GM18505 (cell line): ENCODE data around the gene PCK1.

Experiments
- ATAC-seq: cut with Tn5 transposase; IDR thresholded peaks from one replicate; pipeline ENCODE4 v1.9.1; 2021; ENCODE audit not compliant: unreplicated experiment
- POLR2A ChIP-seq: IDR thresholded peaks from 4 replicates; pipeline ENCODE4 v1.6.1; 2011; ENCODE audit warnings: borderline replicate concordance; ENCODE audit not compliant: insufficient read depth, insufficient read length; ENCODE audit errors: extremely low read depth

PCK1 gene

DNA sequence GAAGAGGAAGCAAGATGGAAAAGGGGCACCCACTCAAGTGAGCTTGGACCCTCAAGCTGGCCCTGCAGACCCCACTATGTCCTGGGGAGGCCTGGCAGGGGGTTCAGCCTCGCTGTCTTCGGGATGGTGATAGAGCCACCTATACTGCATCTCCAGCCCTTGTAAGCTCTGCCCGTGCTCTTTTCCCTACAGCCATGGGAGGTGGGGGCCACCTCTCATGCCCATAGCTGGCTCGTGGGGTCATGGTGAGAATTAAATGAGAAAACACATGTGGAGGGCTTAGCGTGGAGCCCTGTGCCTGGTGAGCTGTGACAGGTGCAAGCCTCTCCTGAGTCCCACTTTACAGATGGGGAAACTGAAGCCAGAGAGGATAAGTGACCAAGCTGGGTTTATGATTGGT, 27.7 kb downstream of the PCK1 start:
- ATAC-seq: no peak
- no peak for TF ChIP-seq POLR2A

DNA sequence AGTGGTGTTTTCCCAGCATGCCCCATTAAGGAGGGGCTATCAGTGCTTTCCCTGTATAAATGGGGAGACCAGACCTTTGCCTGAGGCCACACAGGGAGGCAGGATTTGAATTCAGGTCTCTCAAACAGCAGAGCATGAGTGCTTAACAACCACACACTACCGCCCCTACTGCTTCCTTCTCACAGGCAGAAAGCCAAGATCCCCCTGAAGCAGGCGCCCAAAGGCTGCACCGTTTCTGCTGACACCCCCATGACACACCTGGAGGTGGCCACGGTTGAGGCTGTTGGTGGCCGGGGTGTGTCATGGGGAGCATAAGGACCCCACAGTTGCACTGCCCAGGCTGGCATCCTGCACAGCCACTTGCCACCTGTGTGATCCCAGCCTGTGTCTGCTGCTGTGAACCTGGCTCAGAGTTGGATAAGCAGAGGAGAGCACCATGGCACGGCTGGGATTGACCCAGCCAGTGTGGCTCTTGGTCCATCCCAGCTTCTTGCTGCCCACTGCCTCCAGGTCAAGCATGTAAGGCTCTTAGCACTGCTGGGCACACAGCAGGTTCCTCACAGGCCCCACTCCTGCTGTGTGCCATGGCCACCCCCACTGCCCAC, 28.3 kb downstream of the PCK1 start:
- ATAC-seq: no peak
- no peak for TF ChIP-seq POLR2A

DNA sequence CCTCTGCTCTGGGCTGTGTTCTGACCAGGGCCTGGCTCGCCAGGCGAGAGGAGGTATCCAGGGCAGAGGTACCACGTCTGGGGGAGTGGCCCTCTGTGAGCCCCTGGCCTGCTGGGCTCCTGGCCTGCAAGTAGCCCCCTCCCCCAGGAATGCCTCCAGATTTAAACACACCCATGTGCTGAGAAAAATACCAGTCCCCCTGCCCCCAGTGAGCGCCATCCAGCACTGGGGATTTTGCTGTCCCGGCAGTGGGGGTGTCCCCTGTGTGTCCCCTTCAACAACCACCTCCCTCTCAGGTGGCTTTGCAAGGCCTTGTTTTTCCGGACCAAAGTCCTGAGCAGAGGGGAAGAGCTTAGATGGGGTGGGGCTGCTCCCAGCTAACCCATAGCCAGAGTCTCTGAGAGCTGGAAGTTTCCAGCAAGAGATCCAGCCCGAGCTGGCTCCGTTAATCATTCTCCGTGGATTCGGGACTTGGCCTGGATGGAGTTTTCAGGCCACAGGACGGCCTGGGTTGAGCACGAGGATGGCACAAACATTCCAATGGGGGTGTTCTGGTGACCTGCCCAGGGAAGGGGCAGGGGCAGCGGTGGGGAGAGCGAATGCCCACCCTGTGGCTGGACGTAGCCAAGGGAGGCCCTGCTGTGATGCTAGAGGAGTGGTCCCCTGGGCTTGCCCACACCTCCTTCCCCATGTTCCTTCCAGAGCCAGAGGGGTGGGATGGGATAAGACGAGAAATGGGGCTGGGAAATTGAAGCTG, 29.0 kb downstream of the PCK1 start:
- ATAC-seq: no peak
- no peak for TF ChIP-seq POLR2A

DNA sequence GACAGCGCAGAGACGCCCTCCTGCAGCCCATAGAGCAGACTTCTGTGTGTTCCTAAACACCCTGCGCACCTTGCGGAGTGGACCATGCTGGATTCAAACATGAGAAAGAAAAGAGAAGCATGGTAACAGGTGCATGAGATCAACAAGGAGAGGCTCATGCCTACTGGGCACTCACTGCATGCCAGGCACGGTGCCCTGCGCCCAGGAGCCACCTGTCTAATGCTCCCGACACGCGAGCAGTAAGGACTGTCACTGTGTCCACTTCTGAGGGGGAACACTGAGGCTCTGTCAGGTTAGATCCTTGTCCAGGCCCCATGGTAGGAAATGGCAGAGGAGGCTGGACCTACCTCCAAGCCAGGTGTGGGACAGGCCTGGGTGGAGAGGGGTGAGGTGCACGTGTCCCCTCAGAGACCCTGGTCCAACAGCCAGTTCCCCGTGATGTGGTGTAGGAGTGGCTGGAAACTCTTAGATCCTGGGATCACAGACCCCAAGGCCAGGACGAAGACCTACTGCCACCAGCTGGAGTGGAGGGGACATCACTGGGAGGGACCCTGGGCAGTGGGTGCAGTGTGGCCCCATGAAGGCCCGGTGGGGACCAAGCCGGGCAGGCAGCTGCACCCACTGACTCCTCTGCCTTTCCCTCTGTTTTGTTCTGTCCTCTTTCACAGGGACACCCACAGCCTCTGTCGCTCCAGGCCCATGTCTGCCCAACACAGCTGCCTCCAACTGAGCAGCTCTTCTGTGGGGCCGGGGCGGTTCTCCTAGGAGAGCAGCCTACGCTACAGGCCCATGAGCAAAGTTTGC, 29.8 kb downstream of the PCK1 start:
- TF ChIP-seq POLR2A: no peak
- ATAC-seq: no peak

DNA sequence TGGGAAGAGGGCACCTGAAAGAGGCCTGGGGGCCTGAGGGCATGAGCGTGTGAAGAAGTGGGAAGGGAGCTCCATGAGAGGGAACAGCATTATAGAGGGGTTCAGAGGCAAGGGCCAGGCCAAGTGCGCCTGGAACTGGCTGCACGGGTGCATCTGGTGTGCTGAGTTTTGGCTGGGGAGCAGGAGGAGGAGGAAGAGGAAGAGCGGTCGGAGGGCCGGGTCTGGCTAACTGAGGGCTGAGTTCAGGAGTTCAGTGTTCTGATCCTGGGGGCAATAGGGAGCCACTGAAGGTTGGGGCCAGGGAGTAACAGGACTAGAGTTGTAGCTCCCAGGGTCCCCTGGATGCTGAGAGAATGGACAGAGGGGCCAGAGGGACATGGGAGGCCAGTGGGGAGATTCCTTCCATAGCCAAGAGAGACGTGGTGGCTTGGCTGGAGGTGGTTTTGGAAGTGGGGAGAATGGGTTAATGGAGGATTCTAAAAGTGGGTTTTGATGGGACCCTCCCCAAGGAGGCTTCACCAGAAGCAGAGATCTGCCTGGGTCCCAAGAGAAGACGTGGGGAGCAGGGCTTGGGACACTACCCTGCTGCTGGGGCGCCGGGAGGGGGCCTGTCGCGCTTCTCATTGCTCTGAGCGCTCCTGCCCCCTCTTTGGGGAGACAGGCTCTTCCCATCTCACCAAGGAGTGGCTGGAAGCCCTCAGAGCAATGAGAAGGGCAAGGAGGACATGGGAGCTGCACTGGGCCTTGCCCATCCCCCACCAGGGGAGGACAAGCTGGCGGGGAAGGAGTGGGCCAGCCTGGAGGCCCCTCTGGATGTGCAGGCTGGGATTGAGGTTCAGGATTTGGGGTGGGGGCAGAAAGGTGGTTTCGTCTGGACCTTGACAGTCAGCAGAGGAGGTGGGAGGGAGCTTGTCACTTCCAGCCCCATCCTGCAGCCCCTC, 30.6 kb downstream of the PCK1 start:
- no peak for ATAC-seq
- TF ChIP-seq POLR2A: no peak

DNA sequence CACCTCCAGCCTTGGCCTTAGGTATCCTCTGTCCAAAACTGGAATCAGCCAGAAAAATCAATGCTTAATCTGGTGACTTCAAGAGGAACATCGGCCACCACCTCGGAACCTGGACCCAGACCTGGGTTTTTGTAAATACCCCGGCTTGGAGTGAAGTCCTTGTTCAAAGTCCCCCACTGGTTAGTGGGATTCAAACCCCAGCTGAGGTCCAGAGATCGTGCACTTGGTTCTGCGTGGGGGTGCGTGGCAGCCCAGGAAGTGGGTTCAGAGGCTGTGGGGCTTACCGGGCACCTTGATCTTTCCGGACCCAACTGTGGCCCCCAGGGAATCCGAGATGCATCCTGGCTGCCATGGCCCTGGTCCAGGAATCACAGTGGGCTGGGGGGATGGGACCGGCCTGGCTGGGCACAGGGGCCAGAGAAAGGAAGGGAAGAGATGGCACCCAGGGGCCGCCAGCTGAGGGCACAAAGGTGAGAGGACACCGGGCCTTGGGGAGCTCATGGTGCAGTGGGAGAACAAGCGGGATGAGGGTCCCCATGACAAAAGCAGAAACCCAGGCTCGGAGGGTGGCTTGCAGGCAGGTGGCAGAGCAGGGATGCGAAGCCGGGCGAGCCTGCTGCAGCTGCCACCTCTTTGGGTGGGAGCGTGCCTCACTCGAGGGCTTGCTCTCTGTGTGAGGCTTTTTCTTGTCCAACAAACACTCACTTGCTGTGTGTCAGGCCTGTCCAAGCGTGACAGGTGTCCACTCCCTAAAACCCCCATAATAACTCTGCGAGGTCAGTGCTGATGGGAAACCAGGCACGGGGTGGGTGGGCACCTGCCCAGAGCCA, 31.6 kb downstream of the PCK1 start:
- TF ChIP-seq POLR2A: no peak
- ATAC-seq: no peak

DNA sequence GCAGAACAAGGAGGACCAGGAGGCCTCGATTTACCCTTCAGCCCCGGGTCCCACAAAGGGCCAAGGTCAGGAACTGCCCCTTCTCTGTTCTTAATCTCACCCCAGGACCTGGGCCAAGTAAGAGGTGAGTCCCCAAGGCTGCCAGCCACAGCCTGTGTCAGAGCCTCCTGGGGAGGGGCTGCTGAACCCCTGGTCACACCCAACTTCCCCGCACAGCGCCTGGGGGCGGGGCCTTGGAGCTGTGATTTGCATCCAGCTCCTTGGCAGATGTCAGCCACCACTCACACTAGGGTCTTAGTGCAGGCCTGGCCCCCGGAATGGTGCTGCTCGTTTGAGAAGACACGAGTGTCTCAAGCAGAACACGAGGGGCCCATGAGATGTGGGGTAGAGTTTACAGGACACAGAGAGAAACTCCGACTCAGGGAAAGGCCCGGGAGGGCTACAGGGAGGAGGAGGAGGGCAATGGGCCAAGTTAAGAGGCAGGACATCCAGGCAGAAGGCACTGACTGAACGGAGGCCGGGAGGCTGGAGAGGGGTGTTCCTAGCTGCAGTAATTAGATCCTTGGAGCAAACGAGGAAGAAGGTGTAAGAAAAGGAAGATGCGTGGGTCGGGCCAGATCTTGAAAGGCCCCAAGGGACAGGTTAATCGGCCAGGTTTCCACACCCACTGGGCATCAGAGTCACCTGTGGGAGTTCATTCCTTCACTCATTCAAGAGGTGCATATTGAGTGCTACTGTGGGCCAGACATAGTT, 32.4 kb downstream of the PCK1 start:
- TF ChIP-seq POLR2A: no peak
- ATAC-seq: no peak

DNA sequence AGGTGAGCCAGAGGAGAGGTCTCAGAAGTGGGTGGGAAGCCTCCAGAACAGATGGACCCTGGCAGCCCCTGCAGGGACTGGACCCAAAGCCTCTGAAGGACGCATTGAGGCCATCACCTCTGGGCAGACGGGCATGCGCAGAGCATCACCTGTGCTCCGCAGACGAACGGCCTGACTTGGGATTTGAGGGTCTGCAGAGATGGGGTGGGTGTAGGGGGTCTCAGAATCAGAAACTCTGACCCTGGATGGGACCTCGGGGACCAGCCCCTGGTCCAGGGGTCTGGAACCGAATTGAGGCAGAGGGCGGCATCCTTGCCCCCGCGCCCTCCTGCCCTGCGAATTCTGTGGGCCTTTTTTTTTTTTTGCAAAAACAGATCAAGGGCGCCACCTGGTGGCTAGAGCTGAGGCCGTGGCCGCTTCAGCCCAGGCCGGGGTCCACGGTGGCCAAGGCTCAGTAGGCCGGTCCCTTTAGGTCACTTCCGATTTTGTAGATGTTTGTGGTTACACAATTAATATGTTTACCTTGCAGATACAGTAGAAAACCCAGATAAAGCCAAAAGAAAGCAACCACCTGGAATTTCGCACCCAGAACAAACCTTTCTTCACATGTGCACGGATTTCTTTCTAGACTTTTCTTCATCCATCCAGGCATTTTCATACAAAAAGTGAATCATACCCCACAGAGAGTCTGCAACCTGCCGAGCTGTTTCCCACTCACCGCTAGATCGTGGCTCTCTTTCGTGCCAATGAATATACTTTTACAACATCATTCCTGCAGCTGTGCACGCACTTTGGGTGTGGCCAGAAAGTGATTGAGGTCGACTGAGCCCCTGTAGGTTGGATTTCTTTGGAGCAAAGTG, 33.4 kb downstream of the PCK1 start:
- no peak for ATAC-seq
- no peak for TF ChIP-seq POLR2A

DNA sequence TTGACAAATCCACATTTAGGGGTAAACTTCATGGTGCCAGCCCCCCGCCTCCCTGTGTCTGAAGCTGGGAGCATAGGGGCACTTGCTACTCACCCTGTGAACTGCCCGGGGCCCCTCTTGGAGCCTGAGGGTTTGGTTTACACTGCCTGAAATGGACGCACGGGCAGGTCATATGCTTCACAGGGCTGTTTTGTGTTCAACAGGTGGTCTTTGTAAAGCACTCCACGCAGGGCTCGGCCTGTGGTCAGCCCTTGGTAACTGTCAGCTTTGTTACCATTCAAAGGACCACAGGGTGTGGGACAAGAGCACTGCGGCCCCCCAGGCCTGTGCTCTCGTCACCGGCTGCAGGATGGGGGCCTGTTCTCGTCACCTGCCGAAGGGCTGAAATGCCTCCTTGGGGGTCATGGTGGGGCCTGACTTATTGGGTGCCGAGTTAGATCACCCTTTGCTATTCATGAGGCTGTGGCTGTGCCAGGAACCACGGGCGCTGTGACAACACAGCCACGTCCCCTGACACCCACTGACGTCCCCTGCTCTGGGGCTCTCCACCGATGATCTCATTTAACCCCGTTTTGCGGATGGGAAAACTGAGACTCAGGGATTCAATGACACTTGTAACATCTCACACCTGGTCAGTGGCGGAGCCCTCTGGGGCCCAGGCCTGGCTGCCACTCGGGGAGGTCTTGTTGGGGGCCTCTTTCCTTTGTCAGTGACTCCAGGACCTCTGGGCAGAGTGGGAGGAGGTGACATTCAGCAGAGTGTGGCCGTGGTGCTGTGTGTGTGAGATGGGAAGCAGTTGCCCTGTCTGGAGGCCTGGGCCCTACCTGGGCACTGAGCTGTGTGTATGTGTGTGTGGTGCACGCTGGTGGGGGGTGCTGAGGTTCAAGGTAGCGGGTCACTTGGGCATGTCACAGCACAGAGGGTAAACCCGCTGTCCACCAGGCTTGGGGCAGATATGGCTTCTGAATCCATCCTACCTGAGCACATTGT, 34.4 kb downstream of the PCK1 start:
- ATAC-seq: no peak
- no peak for TF ChIP-seq POLR2A

DNA sequence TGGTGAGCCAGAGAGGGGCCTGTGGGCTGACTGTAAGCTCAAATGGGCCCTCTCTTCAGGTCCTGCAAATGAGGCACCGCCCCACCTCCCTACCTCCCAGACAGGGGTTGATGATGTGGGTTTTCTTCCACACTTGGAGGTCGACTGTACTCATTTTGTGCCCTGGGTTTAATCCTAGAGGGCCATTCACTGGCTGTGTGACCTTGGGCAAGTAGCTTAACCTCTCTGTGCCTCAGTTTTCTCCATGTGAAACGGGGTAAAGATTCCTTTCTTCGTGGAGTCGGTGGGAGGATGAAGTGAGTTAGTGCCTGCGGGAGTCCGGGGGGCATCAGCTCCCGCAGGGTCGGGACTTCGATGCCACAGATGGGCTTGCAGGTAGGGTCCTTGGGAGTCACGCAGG, 35.4 kb downstream of the PCK1 start:
- no peak for TF ChIP-seq POLR2A
- ATAC-seq: no peak
